CD4-positive, alpha-beta T cell treated with Interleukin-4 for 1 hour (primary cell): ENCODE measurements around the gene MTFR1L.

Experiments
- DNase-seq, 2 donors: peaks; one replicate each; pipeline ENCODE4 v3.0.0-alpha.2; 2020 to 2022

Gene MTFR1L

GRCh38 chr1:25819491-25820246 is at the start of gene MTFR1L:
TSS of gene MTFR1L (plus strand) at chr1:25819954. CDS start at chr1:25823105, 3,151 bp downstream.
- peak; percentile 91 to 93 for DNase-seq

GRCh38 chr1:25770541-25771220 is 49.1 kb upstream of the MTFR1L start:
- no peak for DNase-seq

GRCh38 chr1:25771221-25772114 is 48.3 kb upstream of the MTFR1L start:
- DNase-seq = peak in 1 of 2 donors; percentile 36

- DNase-seq = no peak
These were observed 47.6 kb upstream of the MTFR1L start for GRCh38 chr1:25772164-25772563.

- no peak for DNase-seq
These were observed 47.0 kb upstream of the MTFR1L start for GRCh38 chr1:25772692-25773245.

- no peak for DNase-seq
These were observed 46.2 kb upstream of the MTFR1L start for GRCh38 chr1:25773441-25774125.

- DNase-seq = peak in 1 of 2 donors; percentile 13
These were observed 45.4 kb upstream of the MTFR1L start for GRCh38 chr1:25774206-25774803.

GRCh38 chr1:25774921-25775771 is 44.6 kb upstream of the MTFR1L start:
- DNase-seq = peak; percentile 82 to 85

- no peak for DNase-seq
These were observed 40.4 kb upstream of the MTFR1L start for GRCh38 chr1:25779388-25779787.

- no peak for DNase-seq
These were observed 39.9 kb upstream of the MTFR1L start for GRCh38 chr1:25779894-25780293.

GRCh38 chr1:25780318-25781129 is 39.2 kb upstream of the MTFR1L start:
- DNase-seq = no peak

- DNase-seq = no peak
These were observed 38.7 kb upstream of the MTFR1L start for GRCh38 chr1:25781130-25781433.

- DNase-seq = no peak
These were observed 37.0 kb upstream of the MTFR1L start for GRCh38 chr1:25782608-25783201.

GRCh38 chr1:25784575-25785051 is 35.1 kb upstream of the MTFR1L start:
- no peak for DNase-seq

GRCh38 chr1:25785333-25786067 is 34.3 kb upstream of the MTFR1L start:
- no peak for DNase-seq

GRCh38 chr1:25786887-25787759 is 32.6 kb upstream of the MTFR1L start:
- no peak for DNase-seq

- DNase-seq = no peak
These were observed 32.0 kb upstream of the MTFR1L start for GRCh38 chr1:25787760-25788166.

GRCh38 chr1:25790472-25790871 is 29.3 kb upstream of the MTFR1L start:
- no peak for DNase-seq
